Measurements from ENCODE around the gene SPINDOC. TPM values are rescaled to one million over a fixed set of nuclear protein-coding genes. Genes with fewer than 3 reads are reported as not detected.

Gene SPINDOC, protein sequence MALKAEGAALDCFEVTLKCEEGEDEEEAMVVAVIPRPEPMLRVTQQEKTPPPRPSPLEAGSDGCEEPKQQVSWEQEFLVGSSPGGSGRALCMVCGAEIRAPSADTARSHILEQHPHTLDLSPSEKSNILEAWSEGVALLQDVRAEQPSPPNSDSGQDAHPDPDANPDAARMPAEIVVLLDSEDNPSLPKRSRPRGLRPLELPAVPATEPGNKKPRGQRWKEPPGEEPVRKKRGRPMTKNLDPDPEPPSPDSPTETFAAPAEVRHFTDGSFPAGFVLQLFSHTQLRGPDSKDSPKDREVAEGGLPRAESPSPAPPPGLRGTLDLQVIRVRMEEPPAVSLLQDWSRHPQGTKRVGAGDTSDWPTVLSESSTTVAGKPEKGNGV
- total RNA-seq (2014; rRNA removed; shearing (Covaris generic)), result 106 and 107 TPM in 2 replicates

DNA sequence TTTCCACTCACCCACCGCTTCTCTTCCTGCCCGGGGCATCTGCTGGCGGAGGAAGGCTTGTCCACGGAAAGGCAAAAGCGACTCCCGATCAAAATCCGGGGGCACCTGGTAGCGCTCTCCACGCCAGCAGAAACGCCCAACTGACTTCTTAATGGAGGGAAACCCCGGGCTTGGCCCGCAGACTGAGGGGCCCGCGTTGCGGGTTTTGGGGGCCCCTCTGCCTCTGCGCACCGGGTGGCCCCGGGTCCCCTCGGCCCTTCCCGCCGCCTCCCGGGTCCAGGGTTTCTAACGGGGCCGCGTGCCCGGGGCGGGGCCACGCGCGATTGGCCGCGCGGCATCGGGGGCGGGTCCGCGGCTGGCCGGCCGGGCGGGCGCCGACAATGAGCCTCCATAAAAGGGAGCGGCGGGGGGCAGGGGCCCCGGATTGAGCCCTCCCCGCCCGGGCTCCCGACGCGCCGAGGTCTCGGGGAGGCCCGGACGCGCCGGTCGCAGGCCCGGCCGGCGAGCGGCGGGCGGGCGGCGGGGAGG lies at the start of gene SPINDOC:
Gene SPINDOC, plus strand, starts transcription at position 422 of the 528 bp plus-strand sequence. CDS start 231 bp downstream, outside the sequence.
- Histone ChIP-seq H3K4me3 (ENCODE audit: insufficient read depth, low read depth, low read length) (peak within 1 kb of the TSS; percentile 98), H3K36me3 (replicated peaks; ENCODE audit: control insufficient read depth, insufficient read depth, low read length) (peaks cover 18% of the 10 kb centered on the region), H3K27me3 (ENCODE audit: control insufficient read depth, insufficient read depth, low read length) (no peaks in the 10 kb centered on the region)
- peak; percentile 99 for DNase-seq

DNA sequence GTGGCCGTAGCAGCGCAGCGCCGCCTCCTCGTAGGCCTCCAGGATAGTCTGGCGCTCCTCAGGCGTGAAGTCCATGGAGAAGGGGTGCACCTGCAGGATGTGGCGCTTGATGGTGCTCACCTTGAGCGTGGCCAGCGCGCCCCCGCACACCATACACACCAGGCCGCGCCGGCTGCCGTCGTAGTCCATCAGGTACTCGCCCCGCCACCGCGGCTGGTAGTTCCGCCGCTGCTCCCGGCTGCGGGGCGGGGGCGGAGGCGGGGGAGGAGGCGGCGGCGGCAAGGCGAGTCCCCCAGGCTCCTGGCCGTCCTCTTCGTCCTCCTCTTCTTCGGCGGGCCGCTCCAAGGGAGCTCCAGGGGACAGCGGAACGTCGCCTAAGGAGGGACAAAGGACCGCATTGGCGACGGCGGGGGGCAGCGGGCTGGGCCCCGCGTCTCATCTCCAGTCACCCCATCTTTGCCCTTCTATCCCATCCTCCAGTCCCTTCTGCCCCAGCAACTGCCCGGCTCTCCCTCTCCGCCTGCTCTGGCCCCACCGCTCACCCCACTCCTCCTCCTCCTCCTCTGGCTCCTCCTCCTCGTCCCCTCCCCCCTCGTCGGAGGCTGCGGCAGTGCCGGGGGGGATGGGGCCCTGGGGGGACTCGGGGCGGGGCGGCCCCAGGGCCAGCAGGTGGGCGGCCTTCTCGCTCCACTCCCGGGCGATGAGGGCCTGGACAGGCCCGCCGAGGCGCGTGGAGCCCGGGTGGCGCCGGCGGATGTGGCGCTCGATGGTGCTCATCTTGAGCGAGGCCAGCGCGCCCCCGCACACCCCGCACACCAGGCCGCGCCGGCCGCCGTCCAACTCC lies 49.5 kb upstream of the SPINDOC start:
- DNase-seq, result peak; percentile 96
- Histone ChIP-seq H3K27me3 (ENCODE audit: control insufficient read depth, insufficient read depth, low read length) (no peaks in the 10 kb centered on the region), H3K4me3 (ENCODE audit: insufficient read depth, low read depth, low read length) (peak overlapping the region; percentile 97)

DNA sequence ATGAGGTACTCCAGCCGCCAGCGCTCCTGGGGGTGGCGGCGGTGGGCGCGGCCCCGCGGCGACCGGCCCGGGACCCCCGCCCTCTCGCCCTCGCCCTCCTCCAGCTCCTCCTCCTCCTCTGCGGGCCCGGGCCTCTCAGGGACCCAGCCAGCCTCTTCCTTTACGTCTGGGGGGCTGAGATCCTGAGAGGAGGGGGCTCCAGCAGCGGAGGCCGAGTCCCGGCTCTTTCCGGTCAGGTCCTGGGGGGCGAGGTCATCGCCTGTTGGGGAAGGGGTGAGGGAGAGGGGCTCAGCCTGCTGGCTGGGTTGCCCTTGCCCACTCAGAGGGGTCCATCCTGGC lies 48.9 kb upstream of the SPINDOC start:
- no peaks in the 10 kb centered on the region; the same call in 1 of the 2 replicates for H3K27me3 ChIP-seq (ENCODE audit: control insufficient read depth, insufficient read depth, low read length)
- DNase-seq, result peak; percentile 86
- H3K36me3 ChIP-seq (replicated peaks; ENCODE audit: control insufficient read depth, insufficient read depth, low read length), result peaks cover 1% of the 10 kb centered on the region; the same call in 1 of the 2 replicates
- H3K4me3 ChIP-seq (ENCODE audit: insufficient read depth, low read depth, low read length), result peak overlapping the region; percentile 97

More for the DNA sequence above, 49.5 kb upstream of the SPINDOC start:
- H3K36me3 ChIP-seq (replicated peaks; ENCODE audit: control insufficient read depth, insufficient read depth, low read length), result peaks cover 1% of the 10 kb centered on the region; the same call in 1 of the 2 replicates

GRCh38 chr11:63764679-63765647 lies 48.3 kb upstream of the SPINDOC start:
- peak; percentile 78 for DNase-seq
- Histone ChIP-seq H3K36me3 (replicated peaks; ENCODE audit: control insufficient read depth, insufficient read depth, low read length) (peaks cover 1% of the 10 kb centered on the region; the same call in 1 of the 2 replicates), H3K4me3 (ENCODE audit: insufficient read depth, low read depth, low read length) (peak overlapping the region; percentile 97), H3K27me3 (ENCODE audit: control insufficient read depth, insufficient read depth, low read length) (no peaks in the 10 kb centered on the region; the same call in 1 of the 2 replicates)

DNA sequence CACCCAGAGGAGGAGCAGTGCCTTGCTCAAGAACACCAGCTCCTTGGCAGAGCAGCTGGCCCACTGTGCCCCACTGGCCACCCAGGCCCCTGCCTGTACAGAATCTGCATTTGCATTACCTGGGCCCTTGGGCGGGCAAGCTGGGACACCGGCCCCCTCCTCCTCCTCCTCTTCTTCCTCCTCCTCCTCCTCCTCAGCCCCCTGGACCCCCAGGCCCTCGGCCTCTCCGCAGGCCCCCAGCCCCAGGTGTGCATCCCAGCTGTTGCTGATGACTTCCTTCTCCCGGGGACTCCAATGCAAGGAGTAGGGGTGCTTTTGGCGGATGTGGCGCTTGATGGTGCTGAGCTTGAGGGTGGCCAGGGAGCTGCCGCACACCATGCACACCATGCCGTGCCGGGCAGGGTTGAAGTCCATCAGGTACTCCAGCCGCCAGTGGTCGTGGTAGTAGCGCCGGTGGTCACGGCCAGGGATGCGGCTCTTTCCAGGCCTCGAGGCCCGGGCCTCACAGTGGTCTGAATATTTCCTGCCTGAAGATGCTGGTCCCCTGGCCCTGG lies 47.5 kb upstream of the SPINDOC start:
- DNase-seq, result peak; percentile 52
- no peaks in the 10 kb centered on the region; the same call in 1 of the 2 replicates for H3K36me3 ChIP-seq (replicated peaks; ENCODE audit: control insufficient read depth, insufficient read depth, low read length)
- peaks cover 4% of the 10 kb centered on the region for H3K27me3 ChIP-seq (ENCODE audit: control insufficient read depth, insufficient read depth, low read length)
- no peak overlapping the region for H3K4me3 ChIP-seq (ENCODE audit: insufficient read depth, low read depth, low read length)

GRCh38 chr11:63766531-63767235 lies 46.6 kb upstream of the SPINDOC start:
- Histone ChIP-seq H3K4me3 (ENCODE audit: insufficient read depth, low read depth, low read length) (no peak overlapping the region), H3K27me3 (ENCODE audit: control insufficient read depth, insufficient read depth, low read length) (peaks cover 7% of the 10 kb centered on the region), H3K36me3 (replicated peaks; ENCODE audit: control insufficient read depth, insufficient read depth, low read length) (no peaks in the 10 kb centered on the region; the same call in 1 of the 2 replicates)
- DNase-seq, result peak; percentile 40

GRCh38 chr11:63767267-63767564 lies 46.0 kb upstream of the SPINDOC start:
- peak overlapping the region; percentile 83 for H3K4me3 ChIP-seq (ENCODE audit: insufficient read depth, low read depth, low read length)

GRCh38 chr11:63767565-63768236 lies 45.6 kb upstream of the SPINDOC start:
- DNase-seq, result peak; percentile 94
- peak overlapping the region; percentile 83 for H3K4me3 ChIP-seq (ENCODE audit: insufficient read depth, low read depth, low read length)
- peaks cover 7% of the 10 kb centered on the region for H3K27me3 ChIP-seq (ENCODE audit: control insufficient read depth, insufficient read depth, low read length)
- no peaks in the 10 kb centered on the region; the same call in 1 of the 2 replicates for H3K36me3 ChIP-seq (replicated peaks; ENCODE audit: control insufficient read depth, insufficient read depth, low read length)

More at GRCh38 chr11:63767267-63767564, 46.0 kb upstream of the SPINDOC start:
- H3K27me3 ChIP-seq (ENCODE audit: control insufficient read depth, insufficient read depth, low read length), result peaks cover 7% of the 10 kb centered on the region
- DNase-seq, result no peak
- no peaks in the 10 kb centered on the region; the same call in 1 of the 2 replicates for H3K36me3 ChIP-seq (replicated peaks; ENCODE audit: control insufficient read depth, insufficient read depth, low read length)

- peaks cover 7% of the 10 kb centered on the region for H3K27me3 ChIP-seq (ENCODE audit: control insufficient read depth, insufficient read depth, low read length)
- peak within 1 kb of the TSS; percentile 83 for H3K4me3 ChIP-seq (ENCODE audit: insufficient read depth, low read depth, low read length)
- DNase-seq, result peak; percentile 97
- no peaks in the 10 kb centered on the region; the same call in 1 of the 2 replicates for H3K36me3 ChIP-seq (replicated peaks; ENCODE audit: control insufficient read depth, insufficient read depth, low read length)
Measured at GRCh38 chr11:63768237-63769041, 44.8 kb upstream of the SPINDOC start, which contains the start of gene ZFTA. Gene ZFTA (minus strand): TSS chr11:63768775. CDS start chr11:63768622, 153 bp downstream.

DNA sequence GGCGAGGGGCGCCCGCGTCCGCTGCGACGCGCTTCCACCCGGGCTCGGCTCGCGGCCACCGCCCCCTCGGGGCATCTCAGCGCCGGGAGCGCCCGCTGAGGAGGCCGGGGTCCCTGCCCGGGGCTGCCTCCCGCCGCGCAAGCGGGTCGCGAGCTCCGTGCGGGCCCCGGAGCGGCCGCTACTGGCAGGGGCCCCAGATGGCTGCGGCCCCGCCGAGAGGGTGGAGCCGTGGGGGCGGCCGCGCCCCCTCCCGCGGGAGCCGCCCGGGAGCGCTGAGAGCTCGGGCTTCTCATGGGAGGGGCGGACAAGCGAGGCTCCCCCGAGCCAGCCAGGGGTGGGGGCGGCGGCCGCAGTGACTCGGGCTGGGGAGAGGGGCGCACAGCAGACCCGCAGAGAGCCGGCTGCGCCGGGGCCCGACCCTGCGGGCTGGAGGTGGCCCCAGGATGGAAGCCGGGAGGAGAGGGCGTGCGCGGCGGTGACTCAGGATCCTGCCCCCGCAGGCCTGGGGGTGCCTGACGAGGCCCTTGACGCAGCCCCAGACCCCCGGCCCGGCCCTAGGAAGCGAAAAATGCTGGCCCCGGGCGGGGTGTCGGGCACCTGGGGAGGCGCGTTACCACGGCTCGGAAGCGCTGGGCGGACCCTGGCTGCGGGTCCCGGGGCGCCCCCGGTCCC lies 44.1 kb upstream of the SPINDOC start:
- peaks cover 7% of the 10 kb centered on the region for H3K27me3 ChIP-seq (ENCODE audit: control insufficient read depth, insufficient read depth, low read length)
- peak; percentile 80 for DNase-seq
- peak overlapping the region; percentile 83 for H3K4me3 ChIP-seq (ENCODE audit: insufficient read depth, low read depth, low read length)
- H3K36me3 ChIP-seq (replicated peaks; ENCODE audit: control insufficient read depth, insufficient read depth, low read length), result no peaks in the 10 kb centered on the region; the same call in 1 of the 2 replicates

- Histone ChIP-seq H3K4me3 (ENCODE audit: insufficient read depth, low read depth, low read length) (peak overlapping the region; percentile 83), H3K36me3 (replicated peaks; ENCODE audit: control insufficient read depth, insufficient read depth, low read length) (no peaks in the 10 kb centered on the region; the same call in 1 of the 2 replicates), H3K27me3 (ENCODE audit: control insufficient read depth, insufficient read depth, low read length) (peaks cover 7% of the 10 kb centered on the region)
- peak; percentile 72 for DNase-seq
Measured at GRCh38 chr11:63769714-63770455, 43.4 kb upstream of the SPINDOC start.
